ENCODE data around the gene ICAM5. TPM values are rescaled to one million over a fixed set of nuclear protein-coding genes. Genes with fewer than 3 reads are reported as not detected.

ICAM5 gene
- total and polyA plus RNA-seq, 10 of the 15 experiments (the other 5 are each of a cell fraction or from before 2014, with no cell fraction given) = 0.14 to 4.6 (median 0.94) TPM; not detected in 2

GRCh38 chr19:10339380-10339960 is 49.7 kb downstream of the ICAM5 start, which contains the start of gene ICAM3 (continued):
- TF ChIP-seq, protein P1, sequence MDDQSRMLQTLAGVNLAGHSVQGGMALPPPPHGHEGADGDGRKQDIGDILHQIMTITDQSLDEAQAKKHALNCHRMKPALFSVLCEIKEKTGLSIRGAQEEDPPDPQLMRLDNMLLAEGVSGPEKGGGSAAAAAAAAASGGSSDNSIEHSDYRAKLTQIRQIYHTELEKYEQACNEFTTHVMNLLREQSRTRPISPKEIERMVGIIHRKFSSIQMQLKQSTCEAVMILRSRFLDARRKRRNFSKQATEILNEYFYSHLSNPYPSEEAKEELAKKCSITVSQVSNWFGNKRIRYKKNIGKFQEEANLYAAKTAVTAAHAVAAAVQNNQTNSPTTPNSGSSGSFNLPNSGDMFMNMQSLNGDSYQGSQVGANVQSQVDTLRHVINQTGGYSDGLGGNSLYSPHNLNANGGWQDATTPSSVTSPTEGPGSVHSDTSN (IDR thresholded peaks at IDR 0.05; ENCODE audit: insufficient replicate concordance, low read depth, low read length) = no peak
- TF ChIP-seq EZH2 (IDR thresholded peaks at IDR 0.05; ENCODE audit: borderline replicate concordance, control insufficient read depth, low read depth, low read length) = no peak
- TF ChIP-seq TCF12 (IDR thresholded peaks at IDR 0.05; ENCODE audit: low read depth, low read length) = 0 out of 2 replicates have a peak, but pooled peaks have one; percentile 7
- no peak for TF ChIP-seq USF2 (IDR thresholded peaks at IDR 0.05; ENCODE audit: borderline replicate concordance, low read depth, low read length)
- 0 out of 2 replicates have a peak, but pooled peaks have one; percentile 8 for TF ChIP-seq CHD2 (IDR thresholded peaks at IDR 0.05; ENCODE audit: borderline replicate concordance, low read depth, low read length)
- TF ChIP-seq IRF3 (IDR thresholded peaks at IDR 0.05) = no peak
- TF ChIP-seq, protein P2, sequence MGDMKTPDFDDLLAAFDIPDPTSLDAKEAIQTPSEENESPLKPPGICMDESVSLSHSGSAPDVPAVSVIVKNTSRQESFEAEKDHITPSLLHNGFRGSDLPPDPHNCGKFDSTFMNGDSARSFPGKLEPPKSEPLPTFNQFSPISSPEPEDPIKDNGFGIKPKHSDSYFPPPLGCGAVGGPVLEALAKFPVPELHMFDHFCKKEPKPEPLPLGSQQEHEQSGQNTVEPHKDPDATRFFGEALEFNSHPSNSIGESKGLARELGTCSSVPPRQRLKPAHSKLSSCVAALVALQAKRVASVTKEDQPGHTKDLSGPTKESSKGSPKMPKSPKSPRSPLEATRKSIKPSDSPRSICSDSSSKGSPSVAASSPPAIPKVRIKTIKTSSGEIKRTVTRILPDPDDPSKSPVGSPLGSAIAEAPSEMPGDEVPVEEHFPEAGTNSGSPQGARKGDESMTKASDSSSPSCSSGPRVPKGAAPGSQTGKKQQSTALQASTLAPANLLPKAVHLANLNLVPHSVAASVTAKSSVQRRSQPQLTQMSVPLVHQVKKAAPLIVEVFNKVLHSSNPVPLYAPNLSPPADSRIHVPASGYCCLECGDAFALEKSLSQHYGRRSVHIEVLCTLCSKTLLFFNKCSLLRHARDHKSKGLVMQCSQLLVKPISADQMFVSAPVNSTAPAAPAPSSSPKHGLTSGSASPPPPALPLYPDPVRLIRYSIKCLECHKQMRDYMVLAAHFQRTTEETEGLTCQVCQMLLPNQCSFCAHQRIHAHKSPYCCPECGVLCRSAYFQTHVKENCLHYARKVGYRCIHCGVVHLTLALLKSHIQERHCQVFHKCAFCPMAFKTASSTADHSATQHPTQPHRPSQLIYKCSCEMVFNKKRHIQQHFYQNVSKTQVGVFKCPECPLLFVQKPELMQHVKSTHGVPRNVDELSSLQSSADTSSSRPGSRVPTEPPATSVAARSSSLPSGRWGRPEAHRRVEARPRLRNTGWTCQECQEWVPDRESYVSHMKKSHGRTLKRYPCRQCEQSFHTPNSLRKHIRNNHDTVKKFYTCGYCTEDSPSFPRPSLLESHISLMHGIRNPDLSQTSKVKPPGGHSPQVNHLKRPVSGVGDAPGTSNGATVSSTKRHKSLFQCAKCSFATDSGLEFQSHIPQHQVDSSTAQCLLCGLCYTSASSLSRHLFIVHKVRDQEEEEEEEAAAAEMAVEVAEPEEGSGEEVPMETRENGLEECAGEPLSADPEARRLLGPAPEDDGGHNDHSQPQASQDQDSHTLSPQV (IDR thresholded peaks at IDR 0.05) = no peak
- TF ChIP-seq PAX8 (IDR thresholded peaks at IDR 0.05) = no peak
- TF ChIP-seq BHLHE40 (IDR thresholded peaks at IDR 0.05; ENCODE audit: borderline replicate concordance in 1 of 2, low read depth in 2 of 2, low read length in 1 of 2) = peak in 1 of 2 experiments; percentile 42; a peak in 2 of 4 replicates
- peak; percentile 81 for TF ChIP-seq RUNX3 (IDR thresholded peaks at IDR 0.05; ENCODE audit: low read length)
- TF ChIP-seq CBX5 (IDR thresholded peaks at IDR 0.05; ENCODE audit: low read depth) = no peak
- no peak for TF ChIP-seq KLF5 (IDR thresholded peaks at IDR 0.05; ENCODE audit: partially characterized antibody)
- peak; percentile 29; the same call in 1 of the 2 replicates for TF ChIP-seq CBFB (IDR thresholded peaks at IDR 0.05; ENCODE audit: low read depth)
- TF ChIP-seq ASH2L (IDR thresholded peaks at IDR 0.05; ENCODE audit: borderline replicate concordance, low read depth) = no peak
- no peak for TF ChIP-seq E4F1 (IDR thresholded peaks at IDR 0.05; ENCODE audit: borderline replicate concordance, partially characterized antibody)
- TF ChIP-seq TCF3 (IDR thresholded peaks at IDR 0.05; ENCODE audit: borderline replicate concordance, insufficient read depth, low read depth, low read length) = 0 out of 2 replicates have a peak, but pooled peaks have one; percentile 18
- TF ChIP-seq HCFC1 (IDR thresholded peaks at IDR 0.05; ENCODE audit: low read length) = no peak
- no peak for TF ChIP-seq POU2F2 (IDR thresholded peaks at IDR 0.05; ENCODE audit: borderline replicate concordance, low read depth, low read length)
- TF ChIP-seq NR2C2 (IDR thresholded peaks at IDR 0.05; ENCODE audit: borderline replicate concordance, control insufficient read depth, insufficient read length, low read depth) = no peak

Measured in GM12878 (cell line).